HCT116 (cell line): ENCODE measurements around the gene BLOC1S3. TPM values are rescaled to one million over a fixed set of nuclear protein-coding genes. Genes with fewer than 3 reads are reported as not detected.

Experiments used
- ATAC-seq: fragments of 200-7000 bp; cut with Tn5 transposase; 2 replicates; pipeline ENCODE4 v1.9.1; 2020; ENCODE audit warnings: mild to moderate bottlenecking, moderate library complexity
- BruUV-seq: library from RNA; stranded (reverse); fragments of 400-500 nt; replicated peaks from 2 replicates; lab custom pipeline; 2021; lab: Mats Ljungman, UMichigan
- CTCF ChIA-PET: fragments of 300-600 bp; sonication (Branson Sonifier 250); formaldehyde crosslinking; loops from one replicate; lab custom pipeline; 2021; ENCODE audit warnings: antibody characterized with exemption; lab: Charles Lee
- POLR2A ChIA-PET: fragments of 300-600, 350-600 bp; sonication (Branson Sonifier 250); formaldehyde crosslinking; loops from one replicate; lab custom pipeline; 2021; ENCODE audit warnings: antibody characterized with exemption; lab: Charles Lee
- RAD21 ChIA-PET, 2 experiments: fragments of 300-600 bp; sonication (Branson Sonifier 250); formaldehyde crosslinking; loops; one replicate each; lab custom pipeline; 2023; ENCODE audit warnings: low total read pairs in 2 of 2; ENCODE audit not compliant: uncharacterized antibody in 2 of 2, unreplicated experiment in 2 of 2, low non-redundant PET in 1 of 2; lab: Charles Lee
- DNase-seq: peaks from one replicate; pipeline ENCODE4 v3.0.0-alpha.2; 2010; ENCODE audit warnings: low read depth, low spot score
- H2AFZ ChIP-seq: fragments of 200-600 bp; shearing (Covaris generic), sonication (generic); 2 replicates; pipeline ENCODE4 v1.6.1; 2017; ENCODE audit warnings: low read depth, mixed run types, mixed read lengths, antibody characterized with exemption, low read length; ENCODE audit not compliant: poor library complexity, severe bottlenecking
- H3K27ac ChIP-seq: 2 replicates; pipeline ENCODE4 v1.5.1; 2012; ENCODE audit warnings: low read depth, low read length
- H3K27me3 ChIP-seq: fragments of 200-600 bp; sonication (generic); 2 replicates; pipeline ENCODE4 v1.6.1; 2016; ENCODE audit warnings: mixed run types, low read length, mixed read lengths; ENCODE audit not compliant: insufficient read depth
- H3K36me3 ChIP-seq, 2 experiments: fragments of 200-500 bp in 1 of 2; fragments of 200-600 bp in 1 of 2; sonication (Bioruptor generic) in 1 of 2; sonication (generic) in 1 of 2; 2 replicates each; pipeline versions ENCODE4 v1.5.1 to v1.6.1; 2014 to 2016; ENCODE audit warnings: low read length in 2 of 2, inconsistent platforms in 1 of 2, mixed read lengths in 1 of 2, mixed run types in 1 of 2; ENCODE audit not compliant: insufficient read depth in 2 of 2, control insufficient read depth in 1 of 2
- H3K4me1 ChIP-seq, 2 experiments: fragments of 200-600 bp in 1 of 2; sonication (generic) in 1 of 2; 2 replicates each; pipeline versions ENCODE4 v1.5.1 to v1.6.1; 2012 to 2017; ENCODE audit warnings: low read length in 2 of 2, inconsistent platforms in 1 of 2, mild to moderate bottlenecking in 1 of 2, mixed read lengths in 1 of 2, mixed run types in 1 of 2, moderate library complexity in 1 of 2; ENCODE audit not compliant: insufficient read depth in 2 of 2, control insufficient read depth in 1 of 2
- H3K4me2 ChIP-seq: fragments of 200-600 bp; sonication (generic); 2 replicates; pipeline ENCODE4 v1.6.1; 2017; ENCODE audit warnings: mixed run types, low read length, mixed read lengths
- H3K4me3 ChIP-seq, 2 experiments: fragments of 200-600 bp in 1 of 2; sonication (generic) in 1 of 2; replicated peaks in 1 of 2; 2 replicates each; pipeline ENCODE4 v1.5.1; 2011 to 2016; ENCODE audit warnings: low read length in 2 of 2, control low read depth in 1 of 2, low read depth in 1 of 2, mild to moderate bottlenecking in 1 of 2, mixed read lengths in 1 of 2, mixed run types in 1 of 2
- H3K79me2 ChIP-seq: fragments of 200-600 bp; sonication (generic); 2 replicates; pipeline ENCODE4 v1.6.1; 2017; ENCODE audit warnings: mild to moderate bottlenecking, mixed run types, low read length, moderate library complexity, mixed read lengths; ENCODE audit not compliant: insufficient read depth
- H3K9ac ChIP-seq: fragments of 200-600 bp; sonication (generic); 2 replicates; pipeline ENCODE4 v1.6.1; 2016; ENCODE audit warnings: low read length, mixed read lengths
- H3K9me2 ChIP-seq: fragments of 200-600 bp; sonication (generic), shearing (Covaris generic); 2 replicates; pipeline ENCODE4 v1.6.1; 2017; ENCODE audit warnings: mixed run types, mild to moderate bottlenecking, moderate library complexity; ENCODE audit not compliant: insufficient read depth
- H3K9me3 ChIP-seq, 2 experiments: fragments of 200-500 bp in 1 of 2; fragments of 200-600 bp in 1 of 2; sonication (Bioruptor generic) in 1 of 2; sonication (generic) in 1 of 2; 2 replicates each; pipeline ENCODE4 v1.6.1; 2014 to 2017; ENCODE audit warnings: low read length in 2 of 2, mixed read lengths in 2 of 2, inconsistent platforms in 1 of 2, low read depth in 1 of 2, mild to moderate bottlenecking in 1 of 2, mixed run types in 1 of 2, moderate library complexity in 1 of 2; ENCODE audit not compliant: control insufficient read depth in 1 of 2, insufficient read depth in 1 of 2
- H4K20me1 ChIP-seq: fragments of 200-600 bp; sonication (generic), shearing (Covaris generic); 2 replicates; pipeline ENCODE4 v1.6.1; 2017; ENCODE audit warnings: mixed run types, mild to moderate bottlenecking, moderate library complexity; ENCODE audit not compliant: insufficient read depth
- EZH2 ChIP-seq: fragments of 200-600 bp; sonication (generic); IDR thresholded peaks from 2 replicates; pipeline ENCODE4 v1.6.1; 2017; ENCODE audit warnings: antibody characterized with exemption, mixed run types
- EZH2phosphoT487 ChIP-seq: fragments of 200-600 bp; IDR thresholded peaks from 2 replicates; pipeline ENCODE4 v1.6.1; 2018; ENCODE audit warnings: antibody characterized with exemption, borderline replicate concordance
- JUND ChIP-seq: IDR thresholded peaks from 2 replicates; pipeline ENCODE4 v1.6.1; 2012
- POLR2A ChIP-seq: IDR thresholded peaks from 2 replicates; pipeline ENCODE4 v1.7.0; 2011; ENCODE audit warnings: borderline replicate concordance; ENCODE audit not compliant: insufficient read depth, insufficient read length; ENCODE audit errors: extremely low read depth
- REST ChIP-seq: IDR thresholded peaks from 2 replicates; pipeline ENCODE4 v1.6.1; 2012; ENCODE audit warnings: low read depth
- ZNF274 ChIP-seq: fragments of 200-500 bp; sonication (Bioruptor generic); IDR thresholded peaks from 2 replicates; pipeline ENCODE4 v1.6.1; 2014; ENCODE audit warnings: mild to moderate bottlenecking, low read depth, low read length, inconsistent platforms
- intact Hi-C: fragments of 100-400 bp; cut with micrococcal nuclease; formaldehyde crosslinking; loops from 2 replicates; pipeline ENCODE4 v1.10.0; 2022
- total RNA-seq: library from RNA; stranded (reverse); gene quantifications from one replicate; pipeline ENCODE4 v1.2.1, GENCODE V29; 2021; ENCODE audit not compliant: unreplicated experiment
- TF ChIP-seq, protein P1 (sequence below): IDR thresholded peaks from 2 replicates; pipeline ENCODE4 v1.6.1; 2011; ENCODE audit warnings: mild to moderate bottlenecking, low read length, moderate library complexity; ENCODE audit not compliant: insufficient replicate concordance; ENCODE audit errors: extremely low read depth

BLOC1S3 gene
- total RNA-seq, 1 experiment from 2014 or later = 12.2 TPM

DNA sequence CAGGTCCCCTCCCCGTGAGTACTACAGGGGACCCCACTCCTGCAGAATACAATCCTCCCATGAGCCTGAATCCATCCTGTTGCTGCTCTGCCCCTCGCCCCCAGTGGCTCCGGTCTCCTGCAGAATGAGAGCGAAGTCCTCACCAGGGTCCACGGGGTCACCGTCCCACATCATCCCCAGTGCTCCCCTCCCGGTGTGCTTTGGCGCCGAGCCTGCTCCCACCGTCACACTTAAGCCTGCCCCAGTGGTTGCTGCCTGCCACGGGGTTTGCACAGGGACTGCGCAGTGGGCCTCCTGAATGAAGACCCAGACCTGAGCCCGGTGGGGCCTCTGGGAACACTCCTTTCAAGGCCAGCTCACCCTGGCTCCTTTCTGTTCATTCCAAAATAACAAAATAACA, 48.3 kb upstream of the BLOC1S3 start:
- TF ChIP-seq REST (no peak), EZH2 (no peak), POLR2A (no peak), ZNF274 (no peak), JUND (no peak), EZH2phosphoT487 (no peak)
- TF ChIP-seq, protein P1, sequence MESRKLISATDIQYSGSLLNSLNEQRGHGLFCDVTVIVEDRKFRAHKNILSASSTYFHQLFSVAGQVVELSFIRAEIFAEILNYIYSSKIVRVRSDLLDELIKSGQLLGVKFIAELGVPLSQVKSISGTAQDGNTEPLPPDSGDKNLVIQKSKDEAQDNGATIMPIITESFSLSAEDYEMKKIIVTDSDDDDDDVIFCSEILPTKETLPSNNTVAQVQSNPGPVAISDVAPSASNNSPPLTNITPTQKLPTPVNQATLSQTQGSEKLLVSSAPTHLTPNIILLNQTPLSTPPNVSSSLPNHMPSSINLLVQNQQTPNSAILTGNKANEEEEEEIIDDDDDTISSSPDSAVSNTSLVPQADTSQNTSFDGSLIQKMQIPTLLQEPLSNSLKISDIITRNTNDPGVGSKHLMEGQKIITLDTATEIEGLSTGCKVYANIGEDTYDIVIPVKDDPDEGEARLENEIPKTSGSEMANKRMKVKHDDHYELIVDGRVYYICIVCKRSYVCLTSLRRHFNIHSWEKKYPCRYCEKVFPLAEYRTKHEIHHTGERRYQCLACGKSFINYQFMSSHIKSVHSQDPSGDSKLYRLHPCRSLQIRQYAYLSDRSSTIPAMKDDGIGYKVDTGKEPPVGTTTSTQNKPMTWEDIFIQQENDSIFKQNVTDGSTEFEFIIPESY = no peak
- intact Hi-C loops = no loop called here
- ATAC-seq = no peak
- Histone ChIP-seq H3K9me3 (no peaks in the 10 kb centered on the region), H3K9ac (no peak overlapping the region), H4K20me1 (no peaks in the 10 kb centered on the region), H2AFZ (no peak overlapping the region), H3K36me3 (no peaks in the 10 kb centered on the region), H3K27me3 (no peaks in the 10 kb centered on the region), H3K4me1 (peaks cover 12 to 23% of the 10 kb centered on the region in 2 experiments; a peak in 3 of 4 replicates), H3K27ac (no peak overlapping the region), H3K4me3 (no peak overlapping the region), H3K4me2 (peak overlapping the region; percentile 40; the same call in 1 of the 2 replicates), H3K79me2 (peaks cover 57% of the 10 kb centered on the region), H3K9me2 (no peaks in the 10 kb centered on the region)
- DNase-seq = no peak
- BruUV-seq = no TSS peak
- CTCF ChIA-PET = interaction anchor here (1.5 kb wide), 1 partner anchor 14 kb away, joined by 4 read pairs; no protein-coding TSS in a partner anchor
- RAD21 ChIA-PET = no interaction called here
- POLR2A ChIA-PET = no interaction called here
